GM18526 (cell line): ENCODE measurements around the gene B3GNT9.

Experiments used
- POLR2A ChIP-seq: IDR thresholded peaks from 3 replicates; pipeline ENCODE4 v1.6.1; 2011; ENCODE audit not compliant: insufficient read length; ENCODE audit errors: extremely low read depth

B3GNT9 gene

GRCh38 chr16:67116388-67117311 lies 34.1 kb downstream of the B3GNT9 start:
- TF ChIP-seq POLR2A, result no peak

GRCh38 chr16:67115639-67116038 lies 35.2 kb downstream of the B3GNT9 start:
- no peak for TF ChIP-seq POLR2A

- no peak for TF ChIP-seq POLR2A
Measured at GRCh38 chr16:67114793-67115192, 36.0 kb downstream of the B3GNT9 start.

- TF ChIP-seq POLR2A, result no peak
Measured at GRCh38 chr16:67112591-67113399, 38.0 kb downstream of the B3GNT9 start.

- no peak for TF ChIP-seq POLR2A
Measured at GRCh38 chr16:67111951-67112444, 38.8 kb downstream of the B3GNT9 start.

GRCh38 chr16:67109407-67110135 lies 41.2 kb downstream of the B3GNT9 start, which contains the start of gene PHAF1:
PHAF1 (plus strand) TSS chr16:67109941; CDS start chr16:67110176, 235 bp downstream.
- TF ChIP-seq POLR2A, result peak; percentile 86

- TF ChIP-seq POLR2A, result no peak
Measured at GRCh38 chr16:67108931-67109406, 41.8 kb downstream of the B3GNT9 start.

GRCh38 chr16:67108489-67108888 lies 42.3 kb downstream of the B3GNT9 start:
- TF ChIP-seq POLR2A, result no peak

- no peak for TF ChIP-seq POLR2A
Measured at GRCh38 chr16:67105881-67106280, 44.9 kb downstream of the B3GNT9 start.

GRCh38 chr16:67105246-67105645 lies 45.6 kb downstream of the B3GNT9 start:
- no peak for TF ChIP-seq POLR2A

GRCh38 chr16:67104845-67105244 lies 46.0 kb downstream of the B3GNT9 start:
- TF ChIP-seq POLR2A, result no peak

GRCh38 chr16:67104061-67104460 lies 46.7 kb downstream of the B3GNT9 start:
- TF ChIP-seq POLR2A, result no peak

GRCh38 chr16:67101311-67102082 lies 49.3 kb downstream of the B3GNT9 start:
- no peak for TF ChIP-seq POLR2A
